ENCODE data around the gene EN2. TPM values are rescaled to one million over a fixed set of nuclear protein-coding genes. Genes with fewer than 3 reads are reported as not detected.

The EN2 gene
- total RNA-seq, 2 experiments from 2014 or later: not detected

GRCh38 chr7:155452505-155453295 is 5.2 kb upstream of the EN2 start:
- H3K27ac ChIP-seq (ENCODE audit: low read depth, low read length, poor library complexity, severe bottlenecking): no peak overlapping the region
- no peak overlapping the region for H3K4me3 ChIP-seq (ENCODE audit: low read depth, low read length, poor library complexity, severe bottlenecking)
- TF ChIP-seq, protein P1, sequence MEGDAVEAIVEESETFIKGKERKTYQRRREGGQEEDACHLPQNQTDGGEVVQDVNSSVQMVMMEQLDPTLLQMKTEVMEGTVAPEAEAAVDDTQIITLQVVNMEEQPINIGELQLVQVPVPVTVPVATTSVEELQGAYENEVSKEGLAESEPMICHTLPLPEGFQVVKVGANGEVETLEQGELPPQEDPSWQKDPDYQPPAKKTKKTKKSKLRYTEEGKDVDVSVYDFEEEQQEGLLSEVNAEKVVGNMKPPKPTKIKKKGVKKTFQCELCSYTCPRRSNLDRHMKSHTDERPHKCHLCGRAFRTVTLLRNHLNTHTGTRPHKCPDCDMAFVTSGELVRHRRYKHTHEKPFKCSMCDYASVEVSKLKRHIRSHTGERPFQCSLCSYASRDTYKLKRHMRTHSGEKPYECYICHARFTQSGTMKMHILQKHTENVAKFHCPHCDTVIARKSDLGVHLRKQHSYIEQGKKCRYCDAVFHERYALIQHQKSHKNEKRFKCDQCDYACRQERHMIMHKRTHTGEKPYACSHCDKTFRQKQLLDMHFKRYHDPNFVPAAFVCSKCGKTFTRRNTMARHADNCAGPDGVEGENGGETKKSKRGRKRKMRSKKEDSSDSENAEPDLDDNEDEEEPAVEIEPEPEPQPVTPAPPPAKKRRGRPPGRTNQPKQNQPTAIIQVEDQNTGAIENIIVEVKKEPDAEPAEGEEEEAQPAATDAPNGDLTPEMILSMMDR (conservative IDR thresholded peaks at IDR 0.05; ENCODE audit: low read length): no peak
- no peak for TF ChIP-seq EZH2phosphoT487 (IDR thresholded peaks at IDR 0.05; ENCODE audit: borderline replicate concordance, low read depth, low read length)
- no TSS peak for BruUV-seq (replicated peaks)
- H3K9me2 ChIP-seq (ENCODE audit: insufficient read depth, low read length): no peaks in the 10 kb centered on the region
- H3K4me1 ChIP-seq (ENCODE audit: insufficient read depth, low read length, poor library complexity, severe bottlenecking): no peaks in the 10 kb centered on the region
- ChIA-PET POLR2A (no interaction called here), CTCF (ENCODE audit: unreplicated experiment) (no interaction called here)
- H2AFZ ChIP-seq (ENCODE audit: low read length): no peak overlapping the region
- H3K9me3 ChIP-seq (ENCODE audit: low read length): no peaks in the 10 kb centered on the region
- DNase-seq (ENCODE audit: low spot score): no peak
- no peaks in the 10 kb centered on the region for H4K20me1 ChIP-seq (ENCODE audit: insufficient read depth, low read length)
- H3K36me3 ChIP-seq (ENCODE audit: insufficient read depth, low read length): no peaks in the 10 kb centered on the region
- H3K4me2 ChIP-seq (ENCODE audit: low read length): no peak overlapping the region
- intact Hi-C loops (cut with micrococcal nuclease; ENCODE audit: unreplicated experiment): no loop called here
- no peaks in the 10 kb centered on the region for H3K79me2 ChIP-seq (ENCODE audit: insufficient read depth, low read depth, low read length)

- Histone ChIP-seq H3K27ac (ENCODE audit: low read depth, low read length, poor library complexity, severe bottlenecking) (no peak overlapping the region), H3K36me3 (ENCODE audit: insufficient read depth, low read length) (no peaks in the 10 kb centered on the region), H3K4me1 (ENCODE audit: insufficient read depth, low read length, poor library complexity, severe bottlenecking) (no peaks in the 10 kb centered on the region), H4K20me1 (ENCODE audit: insufficient read depth, low read length) (no peaks in the 10 kb centered on the region), H3K9me2 (ENCODE audit: insufficient read depth, low read length) (no peaks in the 10 kb centered on the region), H3K9me3 (ENCODE audit: low read length) (no peaks in the 10 kb centered on the region), H3K4me3 (ENCODE audit: low read depth, low read length, poor library complexity, severe bottlenecking) (no peak overlapping the region), H2AFZ (ENCODE audit: low read length) (no peak overlapping the region), H3K79me2 (ENCODE audit: insufficient read depth, low read depth, low read length) (no peaks in the 10 kb centered on the region), H3K4me2 (ENCODE audit: low read length) (no peak overlapping the region)
- BruUV-seq (replicated peaks): no TSS peak
- CTCF ChIA-PET (ENCODE audit: unreplicated experiment): no interaction called here
- POLR2A ChIA-PET: no interaction called here
- TF ChIP-seq, protein P1 (conservative IDR thresholded peaks at IDR 0.05; ENCODE audit: low read length): no peak
- no peak for TF ChIP-seq EZH2phosphoT487 (IDR thresholded peaks at IDR 0.05; ENCODE audit: borderline replicate concordance, low read depth, low read length)
- no peak for DNase-seq (ENCODE audit: low spot score)
- intact Hi-C loops (cut with micrococcal nuclease; ENCODE audit: unreplicated experiment): no loop called here
Measured at GRCh38 chr7:155453296-155454182, 4.4 kb upstream of the EN2 start.

Data from OCI-LY7 (cell line).